ENCODE data around the gene FARP1.

FARP1 gene

DNA sequence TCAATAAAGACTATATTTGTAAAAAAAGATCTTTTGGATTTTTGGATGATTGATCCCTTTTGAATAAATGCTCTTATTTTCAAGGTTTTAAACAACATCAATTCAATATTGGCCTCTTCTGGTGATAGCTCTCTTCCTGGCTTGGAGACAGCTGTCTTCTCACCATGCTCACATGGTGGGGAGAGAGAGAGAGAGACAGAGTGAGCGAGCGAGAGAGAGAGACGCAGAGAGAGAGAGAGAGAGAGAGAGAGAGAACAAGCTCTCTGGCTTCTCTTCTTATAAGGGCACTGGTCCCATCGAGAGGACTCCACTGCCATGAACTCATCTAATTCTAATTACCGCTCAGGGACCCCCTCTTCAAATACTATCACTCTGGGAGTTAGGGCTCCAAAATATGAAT is 32.1 kb upstream of the FARP1 start:
- TF ChIP-seq, protein P1, sequence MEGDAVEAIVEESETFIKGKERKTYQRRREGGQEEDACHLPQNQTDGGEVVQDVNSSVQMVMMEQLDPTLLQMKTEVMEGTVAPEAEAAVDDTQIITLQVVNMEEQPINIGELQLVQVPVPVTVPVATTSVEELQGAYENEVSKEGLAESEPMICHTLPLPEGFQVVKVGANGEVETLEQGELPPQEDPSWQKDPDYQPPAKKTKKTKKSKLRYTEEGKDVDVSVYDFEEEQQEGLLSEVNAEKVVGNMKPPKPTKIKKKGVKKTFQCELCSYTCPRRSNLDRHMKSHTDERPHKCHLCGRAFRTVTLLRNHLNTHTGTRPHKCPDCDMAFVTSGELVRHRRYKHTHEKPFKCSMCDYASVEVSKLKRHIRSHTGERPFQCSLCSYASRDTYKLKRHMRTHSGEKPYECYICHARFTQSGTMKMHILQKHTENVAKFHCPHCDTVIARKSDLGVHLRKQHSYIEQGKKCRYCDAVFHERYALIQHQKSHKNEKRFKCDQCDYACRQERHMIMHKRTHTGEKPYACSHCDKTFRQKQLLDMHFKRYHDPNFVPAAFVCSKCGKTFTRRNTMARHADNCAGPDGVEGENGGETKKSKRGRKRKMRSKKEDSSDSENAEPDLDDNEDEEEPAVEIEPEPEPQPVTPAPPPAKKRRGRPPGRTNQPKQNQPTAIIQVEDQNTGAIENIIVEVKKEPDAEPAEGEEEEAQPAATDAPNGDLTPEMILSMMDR (conservative IDR thresholded peaks at IDR 0.05; ENCODE audit: low read depth), result no peak
- H3K27ac ChIP-seq, result no peak overlapping the region
- DNase-seq (ENCODE audit: low spot score), result no peak
- ChIA-PET POLR2A (ENCODE audit: low non-redundant PET) (no interaction called here), CTCF (interaction anchor here (0.7 kb wide), 2 partner anchors 9 to 33 kb away, joined by 3 to 4 read pairs; no protein-coding TSS in a partner anchor)

GRCh38 chr13:98111168-98112098 is 31.5 kb upstream of the FARP1 start:
- no peak overlapping the region for H3K27ac ChIP-seq
- ChIA-PET POLR2A (ENCODE audit: low non-redundant PET) (no interaction called here), CTCF (interaction anchor here (0.7 kb wide), 1 partner anchor 34 kb away, joined by 4 read pairs; no protein-coding TSS in a partner anchor)
- TF ChIP-seq, protein P1 (conservative IDR thresholded peaks at IDR 0.05; ENCODE audit: low read depth), result no peak
- no peak for DNase-seq (ENCODE audit: low spot score)

GRCh38 chr13:98112456-98112855 is 30.4 kb upstream of the FARP1 start:
- ChIA-PET POLR2A (ENCODE audit: low non-redundant PET) (no interaction called here), CTCF (interaction anchor here (0.7 kb wide), 1 partner anchor 469 kb away, joined by 3 read pairs; no protein-coding TSS in a partner anchor)
- TF ChIP-seq, protein P1 (conservative IDR thresholded peaks at IDR 0.05; ENCODE audit: low read depth), result no peak
- DNase-seq (ENCODE audit: low spot score), result no peak
- H3K27ac ChIP-seq, result no peak overlapping the region

GRCh38 chr13:98118865-98119264 is 24.0 kb upstream of the FARP1 start:
- CTCF ChIA-PET, result no interaction called here
- POLR2A ChIA-PET (ENCODE audit: low non-redundant PET), result no interaction called here
- H3K27ac ChIP-seq, result no peak overlapping the region
- no peak for DNase-seq (ENCODE audit: low spot score)
- TF ChIP-seq, protein P1 (conservative IDR thresholded peaks at IDR 0.05; ENCODE audit: low read depth), result no peak

DNA sequence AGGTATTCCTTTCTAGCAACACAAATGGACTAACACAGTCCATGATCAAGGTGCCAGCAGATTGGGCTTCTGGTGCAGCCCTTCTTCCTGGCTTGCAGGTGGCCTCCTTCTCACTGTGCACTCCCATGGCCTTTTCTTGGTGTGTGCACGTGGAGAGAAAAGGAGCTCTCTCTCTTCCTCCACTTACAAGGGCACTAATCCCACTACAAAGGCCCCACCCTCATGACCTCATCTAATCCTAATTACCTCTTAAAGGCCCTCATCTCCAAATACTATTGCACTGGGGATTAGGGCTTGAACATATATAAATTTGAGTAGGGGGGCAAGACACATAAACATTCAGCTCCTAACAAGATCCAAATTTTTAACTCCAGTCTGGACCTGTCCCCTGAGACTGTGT is 19.7 kb upstream of the FARP1 start:
- POLR2A ChIA-PET (ENCODE audit: low non-redundant PET), result no interaction called here
- no peak for DNase-seq (ENCODE audit: low spot score)
- CTCF ChIA-PET, result no interaction called here

GRCh38 chr13:98129059-98129746 is 13.7 kb upstream of the FARP1 start:
- CTCF ChIA-PET, result interaction anchor here (0.6 kb wide), 1 partner anchor 274 kb away, joined by 4 read pairs; no protein-coding TSS in a partner anchor
- POLR2A ChIA-PET (ENCODE audit: low non-redundant PET), result no interaction called here
- TF ChIP-seq, protein P1 (conservative IDR thresholded peaks at IDR 0.05; ENCODE audit: low read depth), result no peak
- DNase-seq (ENCODE audit: low spot score), result no peak
- H3K27ac ChIP-seq, result no peak overlapping the region

More for the DNA sequence above, 19.7 kb upstream of the FARP1 start:
- H3K27ac ChIP-seq, result no peak overlapping the region
- TF ChIP-seq, protein P1 (conservative IDR thresholded peaks at IDR 0.05; ENCODE audit: low read depth), result no peak
